Cardiac fibroblast (primary cell): Measurements from ENCODE around the gene ARHGEF39.
A peak's percentile ranks its signal among the peaks of the same experiment; 100 is the strongest.

Experiments
- DNase-seq, 2 donors: peaks; one replicate each; pipeline versions ENCODE4 v3.0.0 to v3.0.0-alpha.2; 2010; ENCODE audit warnings: low read depth in 2 of 2
- H3K4me3 ChIP-seq, 2 donors: replicated peaks in 1 of 2; 1 replicate in 1 of 2; 2 replicates in 1 of 2; pipeline ENCODE4 v1.5.1; 2011; ENCODE audit warnings: low read depth in 2 of 2, low read length in 2 of 2, mild to moderate bottlenecking in 2 of 2, moderate library complexity in 1 of 2
- CTCF ChIP-seq: IDR thresholded peaks from one replicate; pipeline ENCODE4 v1.5.1; 2011; ENCODE audit warnings: low read depth, mild to moderate bottlenecking, low read length, inconsistent platforms

Gene ARHGEF39

GRCh38 chr9:35700031-35700430 is 35.0 kb upstream of the ARHGEF39 start:
- no peak for TF ChIP-seq CTCF

GRCh38 chr9:35698231-35698630 is 33.2 kb upstream of the ARHGEF39 start:
- no peak for TF ChIP-seq CTCF
- H3K4me3 ChIP-seq: no peak overlapping the region
- DNase-seq: no peak

More at GRCh38 chr9:35700031-35700430, 35.0 kb upstream of the ARHGEF39 start:
- H3K4me3 ChIP-seq: no peak overlapping the region
- no peak for DNase-seq

GRCh38 chr9:35697486-35697885 is 32.5 kb upstream of the ARHGEF39 start:
- TF ChIP-seq CTCF: no peak
- no peak overlapping the region for H3K4me3 ChIP-seq
- no peak for DNase-seq

GRCh38 chr9:35696520-35697215 is 31.7 kb upstream of the ARHGEF39 start:
- no peak overlapping the region for H3K4me3 ChIP-seq
- DNase-seq: peak; percentile 61 to 62
- TF ChIP-seq CTCF: peak; percentile 91

GRCh38 chr9:35695943-35696401 is 31.0 kb upstream of the ARHGEF39 start:
- H3K4me3 ChIP-seq: no peak overlapping the region
- TF ChIP-seq CTCF: no peak

GRCh38 chr9:35691757-35692301 is 26.8 kb upstream of the ARHGEF39 start:
- no peak for TF ChIP-seq CTCF
- no peak overlapping the region for H3K4me3 ChIP-seq
- no peak for DNase-seq

More at GRCh38 chr9:35695943-35696401, 31.0 kb upstream of the ARHGEF39 start:
- DNase-seq: peak in 1 of 2 donors; percentile 14
